Activated CD8-positive, alpha-beta memory T cell treated with anti-CD3 and anti-CD28 coated beads, Interleukin-2, amount 50 U/mL, for 24 hours (primary cell): ENCODE measurements around the gene PARP14.

ENCODE experiments used
- DNase-seq: peaks from one replicate; pipeline ENCODE4 v3.0.0-alpha.2; 2020; ENCODE audit errors: extremely low read depth

The PARP14 gene

GRCh38 chr3:122767540-122768372 is 87.1 kb downstream of the PARP14 start:
- no peak for DNase-seq

- no peak for DNase-seq
Measured at GRCh38 chr3:122770521-122771202, 90.0 kb downstream of the PARP14 start.

GRCh38 chr3:122772827-122773226 is 92.2 kb downstream of the PARP14 start:
- no peak for DNase-seq

- no peak for DNase-seq
Measured at GRCh38 chr3:122773944-122774509, 93.4 kb downstream of the PARP14 start.

GRCh38 chr3:122774564-122774963 is 93.9 kb downstream of the PARP14 start:
- no peak for DNase-seq

GRCh38 chr3:122776675-122777468 is 96.2 kb downstream of the PARP14 start:
- no peak for DNase-seq

GRCh38 chr3:122777563-122777962 is 96.9 kb downstream of the PARP14 start:
- no peak for DNase-seq
